Measurements from ENCODE around the gene OPA1. TPM values are rescaled to one million over a fixed set of nuclear protein-coding genes. Genes with fewer than 3 reads are reported as not detected.

OPA1 gene
- total and polyA plus RNA-seq, 2 of the 4 experiments (the other 2 are of a cell fraction) = 17.8 to 73.7 TPM

DNA sequence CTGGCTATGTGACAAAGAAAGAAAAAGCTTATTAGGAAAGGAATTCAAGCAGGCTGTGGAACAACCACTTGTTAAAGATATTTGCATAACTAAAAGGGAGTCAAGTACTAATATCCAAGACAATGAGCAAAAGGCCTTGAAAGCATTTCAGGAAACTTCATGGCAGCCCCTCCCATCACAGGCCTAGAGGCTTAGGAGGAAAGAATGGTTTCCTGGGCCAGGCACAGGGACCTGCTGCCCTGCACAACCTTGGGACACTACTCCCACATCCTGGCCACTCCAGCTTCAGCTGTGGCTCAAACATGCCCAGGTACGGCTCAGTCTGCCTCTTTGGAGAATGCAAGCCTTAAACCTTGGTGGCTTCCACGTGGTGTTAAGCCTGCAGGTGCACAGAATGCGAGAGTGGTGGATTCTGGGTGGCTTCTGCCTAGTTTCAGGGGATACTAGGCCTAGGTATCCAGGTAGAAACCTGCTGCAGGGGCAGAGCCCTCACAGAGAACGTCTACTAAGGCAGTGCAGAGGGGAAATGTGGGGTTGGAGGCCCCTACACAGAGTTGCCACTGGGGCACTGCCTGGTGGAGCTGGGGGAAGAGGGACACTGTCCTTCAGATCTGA, 121.6 kb downstream of the OPA1 start:
- no peak overlapping the region for H2AFZ ChIP-seq (replicated peaks; ENCODE audit: low read length, poor library complexity)
- H3K27me3 ChIP-seq (ENCODE audit: control insufficient read depth, insufficient read depth, low read length) = peaks cover 3% of the 10 kb centered on the region
- H3K14ac ChIP-seq (replicated peaks; ENCODE audit: low read depth, low read length) = no peak overlapping the region
- H3K4ac ChIP-seq (ENCODE audit: low read depth, low read length) = no peak overlapping the region
- no peaks in the 10 kb centered on the region for H3K9me1 ChIP-seq (ENCODE audit: insufficient read depth, low read length)
- no peaks in the 10 kb centered on the region for H3K4me1 ChIP-seq (ENCODE audit: control insufficient read depth, insufficient read depth, low read length)
- no peak overlapping the region for H2BK120ac ChIP-seq (ENCODE audit: low read depth, low read length)
- no peaks in the 10 kb centered on the region for H3K79me1 ChIP-seq (ENCODE audit: low read depth in 1 of 2, low read length in 2 of 2)
- intact Hi-C loops (cut with micrococcal nuclease) (no loop called here), dilution Hi-C loops (cut with HindIII; ENCODE audit: low sequenced_read_pairs, unreplicated experiment) (no loop called here), in situ Hi-C loops (cut with MboI; ENCODE audit: low sequenced_read_pairs) (no loop called here)
- H3K9me3 ChIP-seq (ENCODE audit: control insufficient read depth, insufficient read depth, low read length) = peaks cover 8% of the 10 kb centered on the region
- CTCF ChIA-PET = no interaction called here
- WGBS, 2 experiments (ENCODE audit: extremely low coverage in 2 of 2, insufficient read length in 1 of 2) = 30% methylated on average over 2 of the region's 4 CpGs; no CpG with 5 or more reads in 1 of the 2 experiments
- DNase-seq (no peak), ATAC-seq (ENCODE audit: low read depth) (no peak)
- no peak overlapping the region for H2BK15ac ChIP-seq (ENCODE audit: low read depth, low read length)
- H3K27ac ChIP-seq (ENCODE audit: insufficient read depth, low read length) = no peak overlapping the region
- BruUV-seq (replicated peaks) = no TSS peak
- no peak overlapping the region for H2BK5ac ChIP-seq (ENCODE audit: low read depth, low read length, poor library complexity, severe bottlenecking)
- no peak overlapping the region for H2AK5ac ChIP-seq (ENCODE audit: low read depth, low read length)
- H4K91ac ChIP-seq (ENCODE audit: insufficient read depth, low read depth, low read length) = no peak overlapping the region
- H2BK20ac ChIP-seq (ENCODE audit: low read depth, low read length) = no peak overlapping the region
- no peaks in the 10 kb centered on the region for H3K36me3 ChIP-seq (ENCODE audit: control insufficient read depth, insufficient read depth, low read length)
- no peak overlapping the region for H4K8ac ChIP-seq (ENCODE audit: low read depth in 2 of 2, low read length in 2 of 2)
- H4K5ac ChIP-seq (ENCODE audit: low read depth, low read length) = no peak overlapping the region
- H3K23ac ChIP-seq (ENCODE audit: low read depth, low read length) = no peak overlapping the region
- H4K20me1 ChIP-seq (ENCODE audit: insufficient read depth, low read length) = no peaks in the 10 kb centered on the region
- no peak overlapping the region for H3K4me3 ChIP-seq (ENCODE audit: insufficient read depth, low read depth, low read length)
- no peak for TF ChIP-seq BHLHE40 (IDR thresholded peaks at IDR 0.05; ENCODE audit: low read depth, low read length)
- TF ChIP-seq, protein P1, sequence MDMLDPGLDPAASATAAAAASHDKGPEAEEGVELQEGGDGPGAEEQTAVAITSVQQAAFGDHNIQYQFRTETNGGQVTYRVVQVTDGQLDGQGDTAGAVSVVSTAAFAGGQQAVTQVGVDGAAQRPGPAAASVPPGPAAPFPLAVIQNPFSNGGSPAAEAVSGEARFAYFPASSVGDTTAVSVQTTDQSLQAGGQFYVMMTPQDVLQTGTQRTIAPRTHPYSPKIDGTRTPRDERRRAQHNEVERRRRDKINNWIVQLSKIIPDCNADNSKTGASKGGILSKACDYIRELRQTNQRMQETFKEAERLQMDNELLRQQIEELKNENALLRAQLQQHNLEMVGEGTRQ (IDR thresholded peaks at IDR 0.05; ENCODE audit: low read depth, low read length) = no peak
- no peak for TF ChIP-seq CEBPB (IDR thresholded peaks at IDR 0.05; ENCODE audit: low read depth, low read length)
- TF ChIP-seq NFE2L2 (IDR thresholded peaks at IDR 0.05; ENCODE audit: low read depth, low read length) = no peak
- TF ChIP-seq MAFK (IDR thresholded peaks at IDR 0.05; ENCODE audit: low read depth, low read length) = no peak
- no peak for TF ChIP-seq RCOR1 (IDR thresholded peaks at IDR 0.05; ENCODE audit: insufficient replicate concordance, low read length)
- TF ChIP-seq POLR2A (IDR thresholded peaks at IDR 0.05; ENCODE audit: low read depth, low read length) = no peak
- TF ChIP-seq RAD21 (IDR thresholded peaks at IDR 0.05; ENCODE audit: low read length) = no peak
- no peak for TF ChIP-seq FOS (IDR thresholded peaks at IDR 0.05; ENCODE audit: low read depth, low read length)
- TF ChIP-seq RFX5 (IDR thresholded peaks at IDR 0.05; ENCODE audit: low read depth, low read length) = no peak
- TF ChIP-seq SMC3 (IDR thresholded peaks at IDR 0.05; ENCODE audit: low read depth, low read length) = no peak
- no peak for TF ChIP-seq CHD1 (IDR thresholded peaks at IDR 0.05; ENCODE audit: low read depth, low read length)
- TF ChIP-seq, protein P2, sequence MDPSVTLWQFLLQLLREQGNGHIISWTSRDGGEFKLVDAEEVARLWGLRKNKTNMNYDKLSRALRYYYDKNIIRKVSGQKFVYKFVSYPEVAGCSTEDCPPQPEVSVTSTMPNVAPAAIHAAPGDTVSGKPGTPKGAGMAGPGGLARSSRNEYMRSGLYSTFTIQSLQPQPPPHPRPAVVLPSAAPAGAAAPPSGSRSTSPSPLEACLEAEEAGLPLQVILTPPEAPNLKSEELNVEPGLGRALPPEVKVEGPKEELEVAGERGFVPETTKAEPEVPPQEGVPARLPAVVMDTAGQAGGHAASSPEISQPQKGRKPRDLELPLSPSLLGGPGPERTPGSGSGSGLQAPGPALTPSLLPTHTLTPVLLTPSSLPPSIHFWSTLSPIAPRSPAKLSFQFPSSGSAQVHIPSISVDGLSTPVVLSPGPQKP (IDR thresholded peaks at IDR 0.05; ENCODE audit: borderline replicate concordance, low read depth, low read length) = no peak
- no peak for TF ChIP-seq MXI1 (IDR thresholded peaks at IDR 0.05; ENCODE audit: borderline replicate concordance, low read depth, low read length)
- TF ChIP-seq, protein P3, sequence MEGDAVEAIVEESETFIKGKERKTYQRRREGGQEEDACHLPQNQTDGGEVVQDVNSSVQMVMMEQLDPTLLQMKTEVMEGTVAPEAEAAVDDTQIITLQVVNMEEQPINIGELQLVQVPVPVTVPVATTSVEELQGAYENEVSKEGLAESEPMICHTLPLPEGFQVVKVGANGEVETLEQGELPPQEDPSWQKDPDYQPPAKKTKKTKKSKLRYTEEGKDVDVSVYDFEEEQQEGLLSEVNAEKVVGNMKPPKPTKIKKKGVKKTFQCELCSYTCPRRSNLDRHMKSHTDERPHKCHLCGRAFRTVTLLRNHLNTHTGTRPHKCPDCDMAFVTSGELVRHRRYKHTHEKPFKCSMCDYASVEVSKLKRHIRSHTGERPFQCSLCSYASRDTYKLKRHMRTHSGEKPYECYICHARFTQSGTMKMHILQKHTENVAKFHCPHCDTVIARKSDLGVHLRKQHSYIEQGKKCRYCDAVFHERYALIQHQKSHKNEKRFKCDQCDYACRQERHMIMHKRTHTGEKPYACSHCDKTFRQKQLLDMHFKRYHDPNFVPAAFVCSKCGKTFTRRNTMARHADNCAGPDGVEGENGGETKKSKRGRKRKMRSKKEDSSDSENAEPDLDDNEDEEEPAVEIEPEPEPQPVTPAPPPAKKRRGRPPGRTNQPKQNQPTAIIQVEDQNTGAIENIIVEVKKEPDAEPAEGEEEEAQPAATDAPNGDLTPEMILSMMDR (conservative IDR thresholded peaks at IDR 0.05; ENCODE audit: low read depth, low read length) = no peak
- no peak for TF ChIP-seq MAZ (IDR thresholded peaks at IDR 0.05; ENCODE audit: borderline replicate concordance, low read depth, low read length)
- no peak overlapping the region for H2AK9ac ChIP-seq (replicated peaks; ENCODE audit: low read depth, low read length, poor library complexity)
- no peak overlapping the region for H3K56ac ChIP-seq (ENCODE audit: extremely low read depth, insufficient read depth, low read length)
- H3K18ac ChIP-seq (ENCODE audit: low read depth, low read length) = no peak overlapping the region
- H3K9ac ChIP-seq (ENCODE audit: low read depth, low read length) = no peak overlapping the region
- no peak overlapping the region for H3K4me2 ChIP-seq (ENCODE audit: low read depth, low read length)
- POLR2A ChIA-PET (ENCODE audit: unreplicated experiment) = no interaction called here
